ENCODE measurements around the gene TGM1.

Gene TGM1

GRCh38 chr14:24277071-24277470, 14.1 kb upstream of the TGM1 start:
- DNase-seq (ENCODE audit: low read depth): no peak
- no peak overlapping the region for H3K4me3 ChIP-seq (ENCODE audit: control insufficient read depth, low read depth, low read length)
- TF ChIP-seq CTCF (conservative IDR thresholded peaks at IDR 0.05; ENCODE audit: control insufficient read depth, insufficient read depth, low read depth, low read length): no peak

- no peak overlapping the region for H3K4me3 ChIP-seq (ENCODE audit: control insufficient read depth, low read depth, low read length)
- DNase-seq (ENCODE audit: low read depth): peak; percentile 6
- no peak for TF ChIP-seq CTCF (conservative IDR thresholded peaks at IDR 0.05; ENCODE audit: control insufficient read depth, insufficient read depth, low read depth, low read length)
Measured at GRCh38 chr14:24274101-24274543, 11.1 kb upstream of the TGM1 start.

DNA sequence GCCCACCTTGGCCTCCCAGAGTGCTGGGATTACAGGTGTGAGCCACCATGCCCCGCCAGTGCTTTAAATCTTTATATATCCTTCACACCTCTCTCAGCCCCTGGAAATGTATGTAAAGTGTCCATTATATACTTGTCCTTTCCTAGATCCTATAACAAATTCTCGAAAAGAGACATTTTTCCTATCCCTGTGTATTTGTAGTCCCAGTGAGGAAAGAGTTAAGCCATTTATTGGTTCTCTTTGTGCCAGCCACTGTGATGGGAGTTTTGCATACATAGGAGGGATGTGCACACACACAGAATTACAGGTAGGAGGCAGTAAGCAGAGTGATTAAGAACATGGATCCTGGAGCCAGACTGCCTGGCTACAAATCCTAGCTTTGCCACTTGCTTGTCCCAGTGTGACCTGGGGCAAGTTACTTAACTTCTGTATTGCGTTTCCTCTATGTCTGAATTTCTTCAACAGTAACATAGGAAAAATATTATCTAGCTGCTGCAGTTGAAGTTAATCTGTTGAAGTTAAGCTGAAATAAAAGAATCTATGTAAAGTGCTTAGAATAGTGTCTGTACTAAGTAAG, 10.5 kb upstream of the TGM1 start:
- no peak overlapping the region for H3K4me3 ChIP-seq (ENCODE audit: control insufficient read depth, low read depth, low read length)
- no peak for TF ChIP-seq CTCF (conservative IDR thresholded peaks at IDR 0.05; ENCODE audit: control insufficient read depth, insufficient read depth, low read depth, low read length)
- no peak for DNase-seq (ENCODE audit: low read depth)

DNA sequence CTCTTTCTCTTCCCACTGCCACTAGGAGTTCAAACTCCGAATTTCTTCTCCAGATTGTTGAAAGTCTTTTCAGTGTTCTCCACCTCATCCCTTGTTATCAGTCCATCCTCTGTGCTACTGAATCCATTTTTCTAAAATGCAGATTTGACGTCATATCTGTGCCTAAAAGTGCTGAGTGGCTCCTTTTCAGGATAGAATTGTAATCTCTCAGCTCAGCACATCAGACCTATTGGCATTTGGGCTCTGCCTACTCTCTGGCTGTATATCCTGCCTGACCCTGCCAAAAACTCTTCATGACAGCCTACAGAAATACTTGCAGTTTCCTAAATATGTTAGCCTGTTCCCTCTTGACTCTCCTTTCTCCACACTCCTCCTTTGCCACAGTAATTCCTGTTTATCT, 9.5 kb upstream of the TGM1 start:
- no peak for TF ChIP-seq CTCF (conservative IDR thresholded peaks at IDR 0.05; ENCODE audit: control insufficient read depth, insufficient read depth, low read depth, low read length)
- H3K4me3 ChIP-seq (ENCODE audit: control insufficient read depth, low read depth, low read length): no peak overlapping the region
- DNase-seq (ENCODE audit: low read depth): no peak

DNA sequence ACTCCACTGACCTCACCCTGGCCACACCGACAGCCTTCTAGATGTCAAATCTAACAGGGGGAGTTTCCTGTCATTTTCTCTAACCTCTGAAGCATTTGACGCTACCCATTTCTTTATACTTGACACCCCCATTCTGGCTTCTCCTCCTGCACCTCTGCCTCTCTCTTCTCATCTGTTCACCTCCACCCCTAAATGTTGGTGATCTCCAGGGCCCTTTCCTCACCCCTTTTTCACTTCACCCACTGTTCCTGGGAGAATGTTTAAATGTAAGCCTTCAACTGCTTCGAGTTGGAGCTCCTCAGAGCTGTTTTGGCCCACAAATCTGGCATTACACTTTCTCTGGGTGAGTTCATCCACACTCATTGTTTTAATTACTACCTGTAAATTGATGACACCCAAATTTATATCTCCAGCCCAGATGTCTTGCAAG, 8.9 kb upstream of the TGM1 start:
- H3K4me3 ChIP-seq (ENCODE audit: control insufficient read depth, low read depth, low read length): peak overlapping the region; percentile 91
- TF ChIP-seq CTCF (conservative IDR thresholded peaks at IDR 0.05; ENCODE audit: control insufficient read depth, insufficient read depth, low read depth, low read length): no peak

GRCh38 chr14:24271134-24271833, 8.3 kb upstream of the TGM1 start, which contains the start of gene RABGGTA:
TSS of gene RABGGTA (minus strand) at chr14:24271597. CDS start at chr14:24271115, 482 bp downstream.
- peak; percentile 82 for DNase-seq (ENCODE audit: low read depth)
- H3K4me3 ChIP-seq (ENCODE audit: control insufficient read depth, low read depth, low read length): peak within 1 kb of the TSS; percentile 91
- peak; percentile 44 for TF ChIP-seq CTCF (conservative IDR thresholded peaks at IDR 0.05; ENCODE audit: control insufficient read depth, insufficient read depth, low read depth, low read length)

More for the DNA sequence above, 8.9 kb upstream of the TGM1 start:
- DNase-seq (ENCODE audit: low read depth): no peak

All from fibroblast of mammary gland (primary cell).